Activated CD4-positive, alpha-beta T cell treated with anti-CD3 and anti-CD28 coated beads for 4 hours (primary cell): ENCODE data around the gene CAMTA1.
A peak's percentile ranks its signal among the peaks of the same experiment; 100 is the strongest.
"Not testable (repeated sequence)": the region's sequence is repeated elsewhere in the genome, so short reads cannot be mapped to it uniquely, and the experiment has no call there.

Experiments used
- DNase-seq, 2 donors: peaks; one replicate each; pipeline ENCODE4 v3.0.0-alpha.2; 2020

The CAMTA1 gene

GRCh38 chr1:7705048-7705907 lies 920.0 kb downstream of the CAMTA1 start:
- peak; percentile 42 to 45 for DNase-seq

- DNase-seq, result no peak
Measured at GRCh38 chr1:7705908-7706216, 920.6 kb downstream of the CAMTA1 start.

GRCh38 chr1:7707527-7707926 lies 922.3 kb downstream of the CAMTA1 start:
- DNase-seq, result no peak

- DNase-seq, result not testable (repeated sequence)
Measured at GRCh38 chr1:7708065-7708464, 922.8 kb downstream of the CAMTA1 start.

GRCh38 chr1:7710859-7711258 lies 925.6 kb downstream of the CAMTA1 start:
- DNase-seq, result no peak

GRCh38 chr1:7712731-7713323 lies 927.6 kb downstream of the CAMTA1 start:
- DNase-seq, result no peak

- no peak for DNase-seq
Measured at GRCh38 chr1:7716506-7716905, 931.3 kb downstream of the CAMTA1 start.

- no peak for DNase-seq
Measured at GRCh38 chr1:7717748-7718368, 932.6 kb downstream of the CAMTA1 start.

GRCh38 chr1:7719468-7720094 lies 934.3 kb downstream of the CAMTA1 start:
- DNase-seq, result no peak

- DNase-seq, result no peak
Measured at GRCh38 chr1:7721940-7722669, 936.9 kb downstream of the CAMTA1 start.

- no peak for DNase-seq
Measured at GRCh38 chr1:7722670-7723012, 937.4 kb downstream of the CAMTA1 start.

- no peak for DNase-seq
Measured at GRCh38 chr1:7726623-7727022, 941.4 kb downstream of the CAMTA1 start.

GRCh38 chr1:7727809-7728471 lies 942.7 kb downstream of the CAMTA1 start:
- DNase-seq, result no peak

- no peak for DNase-seq
Measured at GRCh38 chr1:7729761-7730160, 944.5 kb downstream of the CAMTA1 start.

GRCh38 chr1:7732331-7732730 lies 947.1 kb downstream of the CAMTA1 start:
- no peak for DNase-seq

GRCh38 chr1:7733276-7733675 lies 948.0 kb downstream of the CAMTA1 start:
- DNase-seq, result no peak

- DNase-seq, result no peak
Measured at GRCh38 chr1:7738044-7738443, 952.8 kb downstream of the CAMTA1 start.

- DNase-seq, result no peak
Measured at GRCh38 chr1:7743346-7743745, 958.1 kb downstream of the CAMTA1 start.

GRCh38 chr1:7744882-7745281 lies 959.6 kb downstream of the CAMTA1 start:
- DNase-seq, result no peak

- no peak for DNase-seq
Measured at GRCh38 chr1:7745783-7746182, 960.5 kb downstream of the CAMTA1 start.

GRCh38 chr1:7747605-7748004 lies 962.4 kb downstream of the CAMTA1 start:
- DNase-seq, result no peak

- DNase-seq, result no peak
Measured at GRCh38 chr1:7749126-7749525, 963.9 kb downstream of the CAMTA1 start.

GRCh38 chr1:7751174-7751573 lies 965.9 kb downstream of the CAMTA1 start:
- DNase-seq, result no peak
